ENCODE measurements around the gene SRC.
"Not testable (repeated sequence)": the region's sequence is repeated elsewhere in the genome, so short reads cannot be mapped to it uniquely, and the experiment has no call there.

The SRC gene

DNA sequence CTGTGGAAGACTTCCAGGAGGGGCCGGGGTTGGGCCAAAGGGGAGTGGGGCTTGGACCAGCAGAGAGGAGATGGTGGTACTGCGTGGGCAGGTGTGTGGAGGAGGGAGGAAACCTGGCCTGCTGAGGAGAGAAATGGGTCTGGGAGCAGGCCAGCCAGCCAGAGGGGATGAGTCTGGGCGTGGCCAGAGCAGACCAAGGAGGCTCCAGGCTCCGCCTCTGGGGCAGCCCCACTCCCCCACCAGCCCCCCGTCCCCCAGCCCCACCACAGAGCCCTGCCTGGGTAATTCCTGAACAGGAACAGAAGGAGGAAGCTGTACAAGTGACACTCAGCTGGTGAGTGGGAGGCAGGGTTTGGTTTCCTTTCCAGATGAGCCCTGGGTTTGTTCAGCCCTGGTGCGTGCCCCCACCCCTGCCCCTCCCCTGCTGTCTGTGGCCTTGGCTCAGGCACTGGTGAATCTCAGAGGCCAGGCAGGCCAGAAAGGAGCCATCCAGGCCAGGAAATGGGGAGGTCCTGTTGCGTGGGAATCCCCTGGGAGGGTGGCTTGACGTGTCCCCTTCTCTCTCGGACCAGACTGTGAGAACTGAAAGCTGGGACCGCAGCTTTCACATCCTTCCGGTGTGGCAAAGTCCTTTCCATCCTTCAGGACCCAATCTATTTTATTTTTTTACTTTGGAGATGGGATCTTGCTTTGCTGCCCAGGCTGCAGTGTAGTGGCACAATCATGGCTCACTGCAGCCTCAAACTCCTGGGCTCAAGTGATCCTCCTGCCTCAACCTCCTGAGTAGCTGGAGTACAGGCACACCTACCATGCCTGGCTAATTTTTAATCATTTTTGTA lies 9.4 kb upstream of the SRC start:
- Histone ChIP-seq H3K4me2 (peak overlapping the region; percentile 82 to 97 (median 90)), H3K4me3 (peak overlapping the region in 6 of 10 experiments; percentile 12 to 50 (median 30); a peak in 8 of 20 replicates), H3K9me3 (replicated peaks in 1 of 11) (no peaks in the 10 kb centered on the region), H3K9ac (peak overlapping the region; percentile 29 to 65 (median 59); a peak in 17 of 22 replicates), H4K20me1 (peaks cover 0 to 9% (median 0%) of the 10 kb centered on the region in 11 experiments; a peak in 2 of 22 replicates), H3K36me3 (no peaks in the 10 kb centered on the region), H3K4me1 (peaks cover 33 to 80% (median 57%) of the 10 kb centered on the region in 10 experiments), H3K27me3 (no peaks in the 10 kb centered on the region), H3K27ac (peak overlapping the region; percentile 40 to 79 (median 74); a peak in 21 of 22 replicates)
- no peak for TF ChIP-seq Cebpa-rat (IDR thresholded peaks at IDR 0.05)

- H4K20me1 ChIP-seq: peaks cover 0 to 9% (median 0%) of the 10 kb centered on the region in 11 experiments; a peak in 2 of 22 replicates
- no peaks in the 10 kb centered on the region for H3K27me3 ChIP-seq
- peaks cover 33 to 74% (median 57%) of the 10 kb centered on the region in 10 experiments for H3K4me1 ChIP-seq
- peak overlapping the region; percentile 67 to 97 (median 87) for H3K4me2 ChIP-seq
- H3K36me3 ChIP-seq: no peaks in the 10 kb centered on the region
- no peak for TF ChIP-seq Cebpa-rat (IDR thresholded peaks at IDR 0.05)
- H3K9ac ChIP-seq: peak overlapping the region in 10 of 11 experiments; percentile 24 to 56 (median 43); a peak in 16 of 22 replicates
- no peaks in the 10 kb centered on the region for H3K9me3 ChIP-seq (replicated peaks in 1 of 11)
- peak overlapping the region in 1 of 10 experiments; percentile 12; a peak in 1 of 20 replicates for H3K4me3 ChIP-seq
- H3K27ac ChIP-seq: peak overlapping the region; percentile 25 to 75 (median 64); a peak in 21 of 22 replicates
These were observed 8.5 kb upstream of the SRC start for GRCh38 chr20:37337208-37337991.

DNA sequence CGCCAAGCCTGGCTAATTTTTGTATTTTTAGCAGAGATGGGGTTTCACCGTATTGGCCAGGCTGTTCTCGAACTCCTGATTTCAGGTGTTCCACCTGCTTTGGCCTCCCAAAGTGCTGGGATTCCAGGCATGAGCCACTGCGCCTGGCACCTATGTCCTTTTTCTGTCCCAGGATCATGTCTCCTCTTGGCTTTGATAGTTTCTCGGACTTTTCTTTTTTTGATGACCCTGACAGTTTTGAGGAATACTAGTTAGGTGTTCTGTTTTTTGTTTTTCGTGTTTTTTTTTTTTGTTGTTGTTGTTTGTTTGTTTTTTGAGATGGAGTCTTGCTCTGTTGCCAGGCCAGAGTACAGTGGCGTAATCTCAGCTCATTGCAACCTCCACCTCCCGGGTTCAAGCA lies 7.6 kb upstream of the SRC start:
- not testable (repeated sequence) for H3K36me3 ChIP-seq; H3K9me3 ChIP-seq (replicated peaks in 1 of 11); H3K27ac ChIP-seq; H3K9ac ChIP-seq; H3K27me3 ChIP-seq; H4K20me1 ChIP-seq; H3K4me3 ChIP-seq
- peak overlapping the region in 7 of 11 experiments; percentile 85 to 97 (median 90); a peak in 10 of 22 replicates for H3K4me2 ChIP-seq
- H3K4me1 ChIP-seq: peaks cover 40 to 74% (median 59%) of the 10 kb centered on the region in 10 experiments

DNA sequence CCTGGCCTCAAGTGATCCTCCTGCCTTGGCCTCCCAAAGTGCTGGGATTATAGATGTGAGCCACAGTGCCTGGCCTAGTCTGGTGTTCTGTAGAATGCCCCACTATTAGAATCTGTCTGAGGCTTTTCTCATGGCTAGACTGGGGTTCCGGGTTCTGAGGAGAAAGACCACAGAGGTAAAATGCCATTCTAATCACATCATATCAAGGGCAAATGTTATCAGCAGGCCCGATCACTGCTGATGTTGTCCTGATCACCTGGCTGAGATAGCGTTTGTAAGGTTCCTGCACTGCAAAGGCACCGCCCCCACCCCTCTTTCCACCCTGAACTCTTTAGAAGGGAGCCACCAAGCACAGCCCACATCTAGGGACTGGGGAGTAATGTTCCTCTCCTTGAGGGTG lies 6.7 kb upstream of the SRC start:
- no peak for TF ChIP-seq Cebpa-rat (IDR thresholded peaks at IDR 0.05)
- Histone ChIP-seq H3K4me3 (no peak overlapping the region), H3K27ac (no peak overlapping the region), H3K9me3 (replicated peaks in 1 of 11) (no peaks in the 10 kb centered on the region), H3K4me2 (peak overlapping the region in 2 of 11 experiments; percentile 3 to 87; a peak in 2 of 22 replicates), H3K27me3 (no peaks in the 10 kb centered on the region), H3K9ac (no peak overlapping the region), H3K36me3 (no peaks in the 10 kb centered on the region), H3K4me1 (peaks cover 48 to 74% (median 59%) of the 10 kb centered on the region in 10 experiments), H4K20me1 (peaks cover 0 to 9% (median 0%) of the 10 kb centered on the region in 11 experiments; a peak in 2 of 22 replicates)

- not testable (repeated sequence) for H3K36me3 ChIP-seq; H3K27me3 ChIP-seq; H3K27ac ChIP-seq; H3K9ac ChIP-seq; H4K20me1 ChIP-seq; H3K9me3 ChIP-seq (replicated peaks in 1 of 11); H3K4me2 ChIP-seq; H3K4me3 ChIP-seq
- H3K4me1 ChIP-seq: peaks cover 50 to 74% (median 58%) of the 10 kb centered on the region in 10 experiments
These were observed 6.2 kb upstream of the SRC start for GRCh38 chr20:37339764-37340109.

GRCh38 chr20:37340998-37341397 lies 4.9 kb upstream of the SRC start:
- no peak overlapping the region for H3K9ac ChIP-seq
- H4K20me1 ChIP-seq: peaks cover 0 to 9% (median 0%) of the 10 kb centered on the region in 11 experiments; a peak in 2 of 22 replicates
- no peak overlapping the region for H3K4me3 ChIP-seq
- H3K4me1 ChIP-seq: peaks cover 46 to 70% (median 53%) of the 10 kb centered on the region in 10 experiments
- H3K4me2 ChIP-seq: no peak overlapping the region
- no peak for TF ChIP-seq Cebpa-rat (IDR thresholded peaks at IDR 0.05)
- H3K27me3 ChIP-seq: no peaks in the 10 kb centered on the region
- H3K9me3 ChIP-seq (replicated peaks in 1 of 11): no peaks in the 10 kb centered on the region
- H3K27ac ChIP-seq: no peak overlapping the region
- no peaks in the 10 kb centered on the region for H3K36me3 ChIP-seq

DNA sequence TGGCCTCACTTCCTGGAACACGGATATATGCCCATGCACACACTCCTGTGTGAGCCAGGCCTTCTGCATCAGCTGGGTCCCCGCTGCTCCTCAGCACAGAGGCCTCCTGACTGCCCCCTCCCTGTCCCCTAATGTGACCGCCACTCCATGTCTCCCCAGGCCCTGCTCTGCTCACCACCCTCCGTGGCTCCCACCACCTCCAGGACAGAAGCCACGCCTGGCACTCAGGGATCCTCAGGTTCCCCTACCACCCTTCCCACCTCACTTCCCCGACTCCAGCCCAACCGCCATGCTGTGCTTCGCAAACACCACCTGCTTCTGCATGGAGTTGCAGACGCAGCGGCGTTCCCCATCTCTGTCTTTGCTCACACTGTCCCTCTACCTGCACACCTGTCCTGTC lies 4.3 kb upstream of the SRC start:
- peaks cover 41 to 66% (median 49%) of the 10 kb centered on the region in 10 experiments for H3K4me1 ChIP-seq
- H3K9ac ChIP-seq: no peak overlapping the region
- H3K36me3 ChIP-seq: no peaks in the 10 kb centered on the region
- H3K27me3 ChIP-seq: no peaks in the 10 kb centered on the region
- H3K4me2 ChIP-seq: no peak overlapping the region
- no peak for TF ChIP-seq Cebpa-rat (IDR thresholded peaks at IDR 0.05)
- no peaks in the 10 kb centered on the region for H3K9me3 ChIP-seq (replicated peaks in 1 of 11)
- no peak overlapping the region for H3K4me3 ChIP-seq
- peaks cover 0 to 9% (median 0%) of the 10 kb centered on the region in 11 experiments; a peak in 1 of 22 replicates for H4K20me1 ChIP-seq
- H3K27ac ChIP-seq: no peak overlapping the region

GRCh38 chr20:37342231-37343177 lies 3.4 kb upstream of the SRC start:
- Histone ChIP-seq H3K36me3 (peaks cover 0 to 4% (median 0%) of the 10 kb centered on the region in 11 experiments; a peak in 1 of 22 replicates), H3K9me3 (replicated peaks in 1 of 11) (no peaks in the 10 kb centered on the region), H4K20me1 (peaks cover 0 to 8% (median 6%) of the 10 kb centered on the region in 11 experiments; a peak in 9 of 22 replicates), H3K4me3 (no peak overlapping the region), H3K27me3 (no peaks in the 10 kb centered on the region), H3K27ac (no peak overlapping the region), H3K4me2 (peak overlapping the region; percentile 24 to 76 (median 63); a peak in 17 of 22 replicates), H3K9ac (no peak overlapping the region), H3K4me1 (peaks cover 41 to 66% (median 49%) of the 10 kb centered on the region in 10 experiments)
- TF ChIP-seq Cebpa-rat (IDR thresholded peaks at IDR 0.05): no peak

Data from BLaER1 treated with 17β-estradiol and CSF1 and Interleukin-3, amounts not matched to agents 10 nM and 100 nM (cell line).